ENCODE measurements around the gene TSN.
"Not testable (repeated sequence)": the region's sequence is repeated elsewhere in the genome, so short reads cannot be mapped to it uniquely, and the experiment has no call there.

TSN gene

GRCh38 chr2:121793816-121794215 lies 38.4 kb downstream of the TSN start:
- Histone ChIP-seq H3K9ac (ENCODE audit: low read length in 5 of 5) (no peak overlapping the region), H3K9me3 (ENCODE audit: control insufficient read depth in 5 of 5, low read length in 5 of 5) (peaks cover 0 to 8% (median under 1%) of the 10 kb centered on the region in 5 donors), H3K4me3 (ENCODE audit: low read depth in 1 of 5, low read length in 5 of 5) (no peak overlapping the region), H3K4me1 (ENCODE audit: control insufficient read depth in 5 of 5, insufficient read depth in 5 of 5, low read length in 5 of 5) (peaks cover 0 to 7% (median 0%) of the 10 kb centered on the region in 5 donors), H3K36me3 (ENCODE audit: control insufficient read depth in 5 of 5, insufficient read depth in 5 of 5, low read length in 5 of 5) (no peaks in the 10 kb centered on the region), H3K27me3 (ENCODE audit: control insufficient read depth in 5 of 5, insufficient read depth in 4 of 5, low read length in 5 of 5) (peaks cover 0 to 13% (median 3%) of the 10 kb centered on the region in 5 donors), H3K27ac (ENCODE audit: low read depth, low read length) (no peak overlapping the region)

- no peak overlapping the region for H3K4me3 ChIP-seq (ENCODE audit: low read depth in 1 of 5, low read length in 5 of 5)
- no peaks in the 10 kb centered on the region for H3K36me3 ChIP-seq (ENCODE audit: control insufficient read depth in 5 of 5, insufficient read depth in 5 of 5, low read length in 5 of 5)
- H3K9ac ChIP-seq (ENCODE audit: low read length in 5 of 5) = no peak overlapping the region
- no peak overlapping the region for H3K27ac ChIP-seq (ENCODE audit: low read depth, low read length)
- H3K9me3 ChIP-seq (ENCODE audit: control insufficient read depth in 5 of 5, low read length in 5 of 5) = peaks cover 0 to 3% (median 0%) of the 10 kb centered on the region in 5 donors
- peaks cover 0 to 7% (median 0%) of the 10 kb centered on the region in 5 donors for H3K4me1 ChIP-seq (ENCODE audit: control insufficient read depth in 5 of 5, insufficient read depth in 5 of 5, low read length in 5 of 5)
- peaks cover 0 to 11% (median 3%) of the 10 kb centered on the region in 5 donors for H3K27me3 ChIP-seq (ENCODE audit: control insufficient read depth in 5 of 5, insufficient read depth in 4 of 5, low read length in 5 of 5)
Observed at GRCh38 chr2:121794233-121794632, 38.8 kb downstream of the TSN start.

DNA sequence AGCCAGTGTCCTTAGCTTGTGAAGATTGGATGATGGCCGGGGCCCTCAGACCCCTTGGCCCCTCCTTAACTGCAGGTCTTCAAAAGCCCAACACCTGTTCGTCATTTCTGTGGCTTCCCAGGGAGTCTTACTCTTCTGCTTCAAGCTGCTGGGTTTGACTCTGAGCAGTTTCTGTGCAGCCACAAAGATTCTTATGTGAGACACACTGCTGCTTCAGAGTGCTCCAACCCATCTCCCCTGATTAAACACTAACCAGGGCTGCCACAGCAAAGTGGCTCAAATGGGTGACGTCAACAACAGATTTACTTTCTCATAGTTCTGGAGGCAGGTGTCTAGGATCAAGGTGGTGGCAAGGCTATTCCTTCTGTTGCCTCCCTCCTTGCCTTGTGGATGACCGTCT lies 40.8 kb downstream of the TSN start:
- peaks cover 0 to 6% (median 0%) of the 10 kb centered on the region in 5 donors for H3K4me1 ChIP-seq (ENCODE audit: control insufficient read depth in 5 of 5, insufficient read depth in 5 of 5, low read length in 5 of 5)
- H3K9ac ChIP-seq (ENCODE audit: low read length in 5 of 5) = no peak overlapping the region
- H3K4me3 ChIP-seq (ENCODE audit: low read depth in 1 of 5, low read length in 5 of 5) = no peak overlapping the region
- H3K36me3 ChIP-seq (ENCODE audit: control insufficient read depth in 5 of 5, insufficient read depth in 5 of 5, low read length in 5 of 5) = no peaks in the 10 kb centered on the region
- no peak overlapping the region for H3K27ac ChIP-seq (ENCODE audit: low read depth, low read length)
- peaks cover 0 to under 1% (median 0%) of the 10 kb centered on the region in 5 donors for H3K9me3 ChIP-seq (ENCODE audit: control insufficient read depth in 5 of 5, low read length in 5 of 5)
- H3K27me3 ChIP-seq (ENCODE audit: control insufficient read depth in 5 of 5, insufficient read depth in 4 of 5, low read length in 5 of 5) = peaks cover 0 to 4% (median 0%) of the 10 kb centered on the region in 5 donors

DNA sequence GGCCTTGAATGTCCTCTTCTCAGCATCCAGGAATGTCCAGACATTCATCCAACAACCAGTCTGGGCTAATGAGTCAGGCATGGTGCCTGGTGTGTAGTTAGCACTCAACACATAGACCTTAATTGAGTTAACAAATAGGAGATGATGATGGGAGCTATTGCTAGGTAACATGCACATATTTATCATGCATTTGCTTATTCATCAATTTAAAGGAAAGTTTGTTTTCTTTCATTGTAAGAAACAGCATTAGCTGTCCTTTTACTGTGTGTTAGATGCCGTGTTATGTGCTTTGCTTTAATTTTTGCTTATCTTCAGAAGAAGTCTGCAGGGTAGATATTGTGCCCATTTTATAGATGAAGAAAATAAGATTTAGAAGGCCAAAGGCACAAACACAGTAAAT lies 43.2 kb downstream of the TSN start:
- no peak overlapping the region for H3K27ac ChIP-seq (ENCODE audit: low read depth, low read length)
- no peak overlapping the region for H3K9ac ChIP-seq (ENCODE audit: low read length in 5 of 5)
- H3K9me3 ChIP-seq (ENCODE audit: control insufficient read depth in 5 of 5, low read length in 5 of 5) = peaks cover 0 to 13% (median 6%) of the 10 kb centered on the region in 5 donors
- H3K36me3 ChIP-seq (ENCODE audit: control insufficient read depth in 5 of 5, insufficient read depth in 5 of 5, low read length in 5 of 5) = no peaks in the 10 kb centered on the region
- no peaks in the 10 kb centered on the region for H3K4me1 ChIP-seq (ENCODE audit: control insufficient read depth in 5 of 5, insufficient read depth in 5 of 5, low read length in 5 of 5)
- H3K4me3 ChIP-seq (ENCODE audit: low read depth in 1 of 5, low read length in 5 of 5) = no peak overlapping the region
- H3K27me3 ChIP-seq (ENCODE audit: control insufficient read depth in 5 of 5, insufficient read depth in 4 of 5, low read length in 5 of 5) = peaks cover 0 to 4% (median 0%) of the 10 kb centered on the region in 5 donors

- Histone ChIP-seq H3K9me3 (ENCODE audit: control insufficient read depth in 5 of 5, low read length in 5 of 5) (peaks cover 0 to 13% (median 6%) of the 10 kb centered on the region in 5 donors), H3K4me3 (ENCODE audit: low read depth in 1 of 5, low read length in 5 of 5) (no peak overlapping the region), H3K9ac (ENCODE audit: low read length in 5 of 5) (no peak overlapping the region), H3K27me3 (ENCODE audit: control insufficient read depth in 5 of 5, insufficient read depth in 4 of 5, low read length in 5 of 5) (peaks cover 0 to 4% (median 0%) of the 10 kb centered on the region in 5 donors), H3K4me1 (ENCODE audit: control insufficient read depth in 5 of 5, insufficient read depth in 5 of 5, low read length in 5 of 5) (no peaks in the 10 kb centered on the region), H3K27ac (ENCODE audit: low read depth, low read length) (no peak overlapping the region), H3K36me3 (ENCODE audit: control insufficient read depth in 5 of 5, insufficient read depth in 5 of 5, low read length in 5 of 5) (no peaks in the 10 kb centered on the region)
Observed at GRCh38 chr2:121801916-121802315, 46.5 kb downstream of the TSN start.

GRCh38 chr2:121803503-121803902 lies 48.1 kb downstream of the TSN start:
- peaks cover 0 to 13% (median 6%) of the 10 kb centered on the region in 5 donors for H3K9me3 ChIP-seq (ENCODE audit: control insufficient read depth in 5 of 5, low read length in 5 of 5)

GRCh38 chr2:121804340-121804739 lies 48.9 kb downstream of the TSN start:
- Histone ChIP-seq H3K4me1 (ENCODE audit: control insufficient read depth in 5 of 5, insufficient read depth in 5 of 5, low read length in 5 of 5) (no peaks in the 10 kb centered on the region), H3K9me3 (ENCODE audit: control insufficient read depth in 5 of 5, low read length in 5 of 5) (peaks cover 0 to 13% (median 6%) of the 10 kb centered on the region in 5 donors), H3K27me3 (ENCODE audit: control insufficient read depth in 5 of 5, insufficient read depth in 4 of 5, low read length in 5 of 5) (peaks cover 0 to 4% (median 0%) of the 10 kb centered on the region in 5 donors), H3K9ac (ENCODE audit: low read length in 5 of 5) (no peak overlapping the region), H3K36me3 (ENCODE audit: control insufficient read depth in 5 of 5, insufficient read depth in 5 of 5, low read length in 5 of 5) (no peaks in the 10 kb centered on the region), H3K27ac (ENCODE audit: low read depth, low read length) (no peak overlapping the region), H3K4me3 (ENCODE audit: low read depth in 1 of 5, low read length in 5 of 5) (no peak overlapping the region)

More at GRCh38 chr2:121803503-121803902, 48.1 kb downstream of the TSN start:
- Histone ChIP-seq H3K4me3 (ENCODE audit: low read depth in 1 of 5, low read length in 5 of 5) (no peak overlapping the region), H3K4me1 (ENCODE audit: control insufficient read depth in 5 of 5, insufficient read depth in 5 of 5, low read length in 5 of 5) (no peaks in the 10 kb centered on the region), H3K9ac (ENCODE audit: low read length in 5 of 5) (no peak overlapping the region), H3K27me3 (ENCODE audit: control insufficient read depth in 5 of 5, insufficient read depth in 4 of 5, low read length in 5 of 5) (peaks cover 0 to 4% (median 0%) of the 10 kb centered on the region in 5 donors), H3K27ac (ENCODE audit: low read depth, low read length) (no peak overlapping the region), H3K36me3 (ENCODE audit: control insufficient read depth in 5 of 5, insufficient read depth in 5 of 5, low read length in 5 of 5) (no peaks in the 10 kb centered on the region)

GRCh38 chr2:121804997-121805765 lies 49.7 kb downstream of the TSN start:
- H3K9me3 ChIP-seq (ENCODE audit: control insufficient read depth in 5 of 5, low read length in 5 of 5) = peaks cover 0 to 13% (median 6%) of the 10 kb centered on the region in 5 donors
- no peak overlapping the region for H3K9ac ChIP-seq (ENCODE audit: low read length in 5 of 5)
- no peak overlapping the region for H3K4me3 ChIP-seq (ENCODE audit: low read depth in 1 of 5, low read length in 5 of 5)
- no peak overlapping the region for H3K27ac ChIP-seq (ENCODE audit: low read depth, low read length)
- H3K27me3 ChIP-seq (ENCODE audit: control insufficient read depth in 5 of 5, insufficient read depth in 4 of 5, low read length in 5 of 5) = peaks cover 0 to 4% (median 0%) of the 10 kb centered on the region in 5 donors
- H3K4me1 ChIP-seq (ENCODE audit: control insufficient read depth in 5 of 5, insufficient read depth in 5 of 5, low read length in 5 of 5) = no peaks in the 10 kb centered on the region
- no peaks in the 10 kb centered on the region for H3K36me3 ChIP-seq (ENCODE audit: control insufficient read depth in 5 of 5, insufficient read depth in 5 of 5, low read length in 5 of 5)

DNA sequence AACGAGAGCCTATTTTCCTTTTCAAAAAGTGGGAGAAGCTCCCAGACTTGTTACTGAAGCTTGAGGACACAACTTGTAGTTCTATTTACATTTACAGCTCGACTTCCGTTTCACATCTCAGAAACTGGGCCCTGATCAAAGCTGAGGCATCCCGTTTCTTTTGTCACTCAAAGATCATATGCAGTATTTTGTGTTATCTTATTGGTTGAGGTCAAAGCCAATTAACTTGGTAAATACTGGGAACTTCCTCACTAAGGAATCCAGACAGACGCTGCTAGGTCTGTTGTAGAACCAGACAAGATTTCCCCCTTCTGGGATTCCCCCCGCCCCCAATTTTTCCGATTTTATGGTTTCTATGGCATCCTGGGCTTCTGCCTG lies 50.3 kb downstream of the TSN start:
- Histone ChIP-seq H3K27me3 (ENCODE audit: control insufficient read depth in 5 of 5, insufficient read depth in 4 of 5, low read length in 5 of 5) (peaks cover 0 to 4% (median 0%) of the 10 kb centered on the region in 5 donors), H3K4me3 (ENCODE audit: low read depth in 1 of 5, low read length in 5 of 5) (no peak overlapping the region), H3K27ac (ENCODE audit: low read depth, low read length) (no peak overlapping the region), H3K9me3 (ENCODE audit: control insufficient read depth in 5 of 5, low read length in 5 of 5) (peaks cover 0 to 13% (median 6%) of the 10 kb centered on the region in 5 donors), H3K4me1 (ENCODE audit: control insufficient read depth in 5 of 5, insufficient read depth in 5 of 5, low read length in 5 of 5) (no peaks in the 10 kb centered on the region), H3K36me3 (ENCODE audit: control insufficient read depth in 5 of 5, insufficient read depth in 5 of 5, low read length in 5 of 5) (no peaks in the 10 kb centered on the region), H3K9ac (ENCODE audit: low read length in 5 of 5) (no peak overlapping the region)

DNA sequence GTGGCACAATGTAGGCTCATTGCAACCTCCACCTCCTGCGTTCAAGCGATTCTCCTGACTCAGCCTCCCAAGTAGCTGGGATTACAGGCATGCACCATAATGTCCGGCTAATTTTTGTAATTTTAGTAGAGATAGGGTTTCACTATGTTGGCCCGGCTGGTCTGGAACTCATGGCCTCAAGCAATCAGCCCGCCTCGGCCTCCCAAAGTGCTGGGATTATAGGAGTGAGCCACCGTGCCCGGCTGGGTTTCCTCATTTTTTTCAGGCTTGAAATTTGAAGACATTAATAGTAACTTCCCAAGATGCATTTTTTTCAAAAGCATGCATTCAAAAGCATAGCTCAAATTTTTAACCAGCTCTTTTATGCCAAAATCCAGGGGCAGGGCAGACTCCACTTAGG lies 52.3 kb downstream of the TSN start:
- not testable (repeated sequence) for H3K27ac ChIP-seq (ENCODE audit: low read depth, low read length); H3K9me3 ChIP-seq (ENCODE audit: control insufficient read depth in 5 of 5, low read length in 5 of 5); H3K9ac ChIP-seq (ENCODE audit: low read length in 5 of 5); H3K27me3 ChIP-seq (ENCODE audit: control insufficient read depth in 5 of 5, insufficient read depth in 4 of 5, low read length in 5 of 5); H3K4me3 ChIP-seq (ENCODE audit: low read depth in 1 of 5, low read length in 5 of 5); H3K36me3 ChIP-seq (ENCODE audit: control insufficient read depth in 5 of 5, insufficient read depth in 5 of 5, low read length in 5 of 5)
- H3K4me1 ChIP-seq (ENCODE audit: control insufficient read depth in 5 of 5, insufficient read depth in 5 of 5, low read length in 5 of 5) = peaks cover 0 to 10% (median 2%) of the 10 kb centered on the region in 5 donors

All from subcutaneous abdominal adipose tissue (tissue), 5 donors.